Activated CD8-positive, alpha-beta memory T cell treated with anti-CD3 and anti-CD28 coated beads, Interleukin-2, amount 50 U/mL, for 48 hours (primary cell): ENCODE results near the gene LYZL1.
"Not testable (repeated sequence)": the region's sequence is repeated elsewhere in the genome, so short reads cannot be mapped to it uniquely, and the experiment has no call there.

Experiments
- DNase-seq: peaks from one replicate; pipeline ENCODE4 v3.0.0-alpha.2; 2020

Gene LYZL1

GRCh38 chr10:29310463-29310862 lies 21.6 kb downstream of the LYZL1 start:
- not testable (repeated sequence) for DNase-seq

- DNase-seq = no peak
Observed at GRCh38 chr10:29313071-29313470, 24.2 kb downstream of the LYZL1 start.

- DNase-seq = no peak
Observed at GRCh38 chr10:29314726-29315125, 25.9 kb downstream of the LYZL1 start.

GRCh38 chr10:29315814-29316213 lies 26.9 kb downstream of the LYZL1 start:
- DNase-seq = no peak

GRCh38 chr10:29316308-29317026 lies 27.6 kb downstream of the LYZL1 start:
- DNase-seq = no peak

GRCh38 chr10:29317027-29317420 lies 28.2 kb downstream of the LYZL1 start:
- DNase-seq = no peak

- no peak for DNase-seq
Observed at GRCh38 chr10:29317423-29318021, 28.7 kb downstream of the LYZL1 start.

- DNase-seq = peak; percentile 54
Observed at GRCh38 chr10:29318141-29319071, 29.5 kb downstream of the LYZL1 start.

GRCh38 chr10:29319205-29319781 lies 30.4 kb downstream of the LYZL1 start:
- no peak for DNase-seq

- not testable (repeated sequence) for DNase-seq
Observed at GRCh38 chr10:29320680-29321121, 31.8 kb downstream of the LYZL1 start.

GRCh38 chr10:29321656-29322055 lies 32.8 kb downstream of the LYZL1 start:
- DNase-seq = no peak

- no peak for DNase-seq
Observed at GRCh38 chr10:29322918-29323317, 34.0 kb downstream of the LYZL1 start.

- no peak for DNase-seq
Observed at GRCh38 chr10:29323367-29323766, 34.5 kb downstream of the LYZL1 start.

- DNase-seq = no peak
Observed at GRCh38 chr10:29324220-29324841, 35.5 kb downstream of the LYZL1 start.

GRCh38 chr10:29326299-29326698 lies 37.4 kb downstream of the LYZL1 start:
- no peak for DNase-seq

GRCh38 chr10:29326886-29327745 lies 38.2 kb downstream of the LYZL1 start:
- DNase-seq = no peak

GRCh38 chr10:29327746-29328102 lies 38.9 kb downstream of the LYZL1 start:
- no peak for DNase-seq

- DNase-seq = no peak
Observed at GRCh38 chr10:29328983-29329382, 40.1 kb downstream of the LYZL1 start.

GRCh38 chr10:29329420-29329819 lies 40.5 kb downstream of the LYZL1 start:
- DNase-seq = no peak

GRCh38 chr10:29332061-29332760 lies 43.3 kb downstream of the LYZL1 start:
- no peak for DNase-seq

GRCh38 chr10:29332761-29333148 lies 43.9 kb downstream of the LYZL1 start:
- no peak for DNase-seq
